Activated CD4-positive, alpha-beta T cell treated with anti-CD3 and anti-CD28 coated beads, Interleukin-2, amount 10 ng/mL, durations not matched to agents 24 days and 14 days (primary cell): Measurements from ENCODE around the gene FRS3. TPM values are rescaled to one million over a fixed set of nuclear protein-coding genes. Genes with fewer than 3 reads are reported as not detected.
A peak's percentile ranks its signal among the peaks of the same experiment; 100 is the strongest.
"Not testable (repeated sequence)": the region's sequence is repeated elsewhere in the genome, so short reads cannot be mapped to it uniquely, and the experiment has no call there.

Source experiments
- DNase-seq: peaks from one replicate; pipeline ENCODE4 v3.0.0; 2022
- H3K27ac Mint-ChIP-seq: one replicate; pipeline ENCODE4 v1.8.0; 2022; ENCODE audit warnings: mild to moderate bottlenecking, mixed read lengths
- H3K27me3 Mint-ChIP-seq: one replicate; pipeline ENCODE4 v1.8.0; 2022; ENCODE audit warnings: mixed read lengths
- H3K36me3 Mint-ChIP-seq: one replicate; pipeline ENCODE4 v1.8.0; 2022; ENCODE audit warnings: low read depth, mild to moderate bottlenecking, mixed read lengths
- H3K4me1 Mint-ChIP-seq: one replicate; pipeline ENCODE4 v1.8.0; 2021; ENCODE audit warnings: mixed read lengths
- H3K4me3 Mint-ChIP-seq: one replicate; pipeline ENCODE4 v1.8.0; 2022; ENCODE audit warnings: mild to moderate bottlenecking, moderate library complexity, mixed read lengths
- H3K9me3 Mint-ChIP-seq: one replicate; pipeline ENCODE4 v1.8.0; 2021; ENCODE audit warnings: mixed read lengths
- intact Hi-C: fragments of 100-400 bp; cut with micrococcal nuclease; formaldehyde crosslinking; loops from one replicate; pipeline ENCODE4 v1.15.1; 2023
- total RNA-seq: library from RNA; stranded (reverse); gene quantifications from 2 replicates; pipeline ENCODE4 v1.2.3, GENCODE V29; 2022

FRS3 gene, protein sequence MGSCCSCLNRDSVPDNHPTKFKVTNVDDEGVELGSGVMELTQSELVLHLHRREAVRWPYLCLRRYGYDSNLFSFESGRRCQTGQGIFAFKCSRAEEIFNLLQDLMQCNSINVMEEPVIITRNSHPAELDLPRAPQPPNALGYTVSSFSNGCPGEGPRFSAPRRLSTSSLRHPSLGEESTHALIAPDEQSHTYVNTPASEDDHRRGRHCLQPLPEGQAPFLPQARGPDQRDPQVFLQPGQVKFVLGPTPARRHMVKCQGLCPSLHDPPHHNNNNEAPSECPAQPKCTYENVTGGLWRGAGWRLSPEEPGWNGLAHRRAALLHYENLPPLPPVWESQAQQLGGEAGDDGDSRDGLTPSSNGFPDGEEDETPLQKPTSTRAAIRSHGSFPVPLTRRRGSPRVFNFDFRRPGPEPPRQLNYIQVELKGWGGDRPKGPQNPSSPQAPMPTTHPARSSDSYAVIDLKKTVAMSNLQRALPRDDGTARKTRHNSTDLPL
- 4.7 and 6.8 TPM in 2 replicates for total RNA-seq

DNA sequence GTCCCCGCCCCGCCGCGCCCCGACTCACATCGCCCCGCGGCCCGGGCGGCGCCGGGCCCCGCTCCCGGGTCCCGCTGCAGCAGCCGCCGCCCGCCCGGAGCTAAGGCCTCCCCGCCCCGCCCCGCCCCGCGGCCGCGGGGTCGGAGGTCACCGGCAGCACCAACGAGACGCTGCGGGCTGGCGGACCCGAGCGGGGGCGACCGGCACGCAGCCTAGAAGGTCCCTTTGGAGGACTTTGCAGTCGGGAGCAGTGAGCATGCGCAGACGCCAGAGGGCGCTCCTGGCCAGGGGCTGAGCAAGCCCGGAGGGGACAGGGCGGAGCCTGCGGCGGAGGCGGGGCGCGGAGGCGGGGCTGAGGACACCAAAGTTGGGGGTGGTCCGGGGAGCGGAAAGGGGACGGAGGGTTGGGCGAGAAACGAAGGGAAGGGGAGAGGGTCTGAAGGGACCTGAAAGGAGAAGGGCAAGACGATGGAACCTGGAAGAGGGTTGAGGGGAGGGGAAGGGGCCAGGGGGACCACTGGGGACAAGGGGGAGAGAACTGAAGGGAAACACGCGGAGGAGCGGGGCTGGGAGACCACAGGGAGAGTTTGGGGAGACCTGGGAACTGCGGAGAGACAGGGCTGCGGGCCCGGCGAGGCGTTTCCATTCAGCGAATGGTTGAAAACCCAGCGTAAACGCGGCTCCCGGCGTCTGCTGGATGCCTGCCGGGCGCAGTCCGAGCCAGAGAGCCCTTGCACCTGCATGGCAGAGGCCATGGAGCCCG is at the start of gene FRS3:
TSS of gene FRS3 (minus strand) at position 113 of the 763 bp plus-strand sequence. CDS start 2,913 bp downstream, outside the sequence.
- H3K4me3 Mint-ChIP-seq: peak within 1 kb of the TSS; percentile 96
- H3K27ac Mint-ChIP-seq: peak within 1 kb of the TSS; percentile 81
- intact Hi-C loops: loop anchor here (1.0 kb wide), 4 partner anchors 7 to 386 kb away; partner anchors contain the start of genes TFEB and TOMM6
- peaks cover 3% of the 10 kb centered on the region for H3K36me3 Mint-ChIP-seq
- DNase-seq: peak; percentile 100
- H3K9me3 Mint-ChIP-seq: no peaks in the 10 kb centered on the region
- peaks cover 19% of the 10 kb centered on the region for H3K27me3 Mint-ChIP-seq
- peaks cover 22% of the 10 kb centered on the region for H3K4me1 Mint-ChIP-seq

DNA sequence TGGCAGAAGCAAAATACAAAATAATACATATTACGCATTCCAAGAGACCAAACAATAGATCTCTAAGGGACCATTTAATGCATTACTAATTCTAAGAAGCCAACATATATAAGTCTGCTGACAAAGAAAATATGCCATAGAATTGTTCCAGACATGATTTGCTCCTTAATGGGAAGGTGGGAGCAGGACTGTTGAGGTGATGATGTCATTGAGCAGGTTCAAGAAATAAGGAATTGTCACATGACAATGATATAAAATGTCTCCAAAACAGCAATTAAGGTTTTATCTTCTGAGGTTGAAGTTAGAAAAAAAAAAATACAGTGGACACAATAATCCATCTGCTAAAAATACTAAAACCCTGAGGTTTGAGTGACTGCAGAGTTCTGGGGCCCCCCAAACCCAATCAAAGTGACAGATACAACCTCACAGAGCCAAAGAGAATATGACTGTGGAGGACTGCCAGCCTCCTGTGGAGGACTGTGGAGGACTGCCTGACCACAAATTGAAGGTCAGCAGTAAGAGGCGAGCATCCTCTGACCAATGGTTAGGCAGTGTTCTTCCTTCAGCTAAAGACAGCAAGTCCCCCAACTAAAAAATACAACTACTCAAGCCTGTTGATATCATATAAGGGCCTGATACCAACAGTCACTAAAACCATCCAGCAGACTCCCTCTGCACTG is 46.8 kb upstream of the FRS3 start:
- no peaks in the 10 kb centered on the region for H3K4me1 Mint-ChIP-seq
- no peak overlapping the region for H3K4me3 Mint-ChIP-seq
- DNase-seq: no peak
- H3K9me3 Mint-ChIP-seq: no peaks in the 10 kb centered on the region
- no peaks in the 10 kb centered on the region for H3K36me3 Mint-ChIP-seq
- no peak overlapping the region for H3K27ac Mint-ChIP-seq
- no peaks in the 10 kb centered on the region for H3K27me3 Mint-ChIP-seq
- intact Hi-C loops: no loop called here

DNA sequence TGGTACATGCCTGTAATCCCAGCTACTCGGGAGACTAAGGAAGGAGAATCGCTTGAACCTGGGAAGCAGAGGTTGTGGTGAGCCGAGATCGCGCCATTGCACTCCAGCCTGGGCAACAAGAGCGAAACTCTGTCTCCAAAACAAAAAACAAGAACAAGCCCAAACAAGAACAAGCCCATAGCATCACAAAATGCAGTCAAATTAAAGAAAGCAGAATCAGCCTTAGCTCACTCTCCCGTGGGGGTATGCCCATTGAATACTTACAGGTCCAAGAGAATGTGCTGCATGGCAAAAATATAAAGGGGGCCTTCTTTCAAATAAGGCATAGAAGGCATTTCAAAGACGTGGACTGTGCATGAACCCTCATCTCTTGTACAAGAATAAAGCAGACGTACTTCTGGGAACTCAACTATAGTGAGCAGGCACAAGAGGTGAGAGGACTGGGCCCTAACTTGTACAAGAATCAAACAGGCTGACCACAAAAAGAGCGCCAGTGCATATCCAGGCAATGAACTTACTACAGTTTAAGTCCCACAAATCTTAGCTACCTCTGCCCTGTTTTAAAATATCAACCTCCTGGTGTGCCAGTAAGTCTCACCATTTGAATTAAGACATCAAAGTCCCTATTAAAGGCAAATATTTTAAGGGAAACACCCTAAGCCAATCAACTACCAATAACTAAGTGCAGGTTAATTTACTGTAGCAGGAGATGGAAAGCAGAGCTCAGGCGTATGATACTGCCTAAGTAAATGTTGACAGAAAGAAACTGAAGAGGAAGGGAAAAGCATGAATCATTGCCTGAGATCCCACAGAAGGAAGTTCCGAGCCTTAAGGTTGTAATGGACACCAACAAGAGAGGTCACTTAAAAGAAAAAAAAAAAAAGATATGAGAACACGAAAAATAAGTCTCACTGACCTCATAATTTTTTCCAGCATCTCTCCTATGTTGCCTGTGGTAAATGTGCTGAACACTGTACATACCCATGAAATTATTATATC is 45.2 kb upstream of the FRS3 start:
- no peaks in the 10 kb centered on the region for H3K9me3 Mint-ChIP-seq
- intact Hi-C loops: no loop called here
- H3K4me3 Mint-ChIP-seq: no peak overlapping the region
- no peaks in the 10 kb centered on the region for H3K4me1 Mint-ChIP-seq
- DNase-seq: no peak
- H3K27me3 Mint-ChIP-seq: no peaks in the 10 kb centered on the region
- H3K27ac Mint-ChIP-seq: no peak overlapping the region
- H3K36me3 Mint-ChIP-seq: no peaks in the 10 kb centered on the region

DNA sequence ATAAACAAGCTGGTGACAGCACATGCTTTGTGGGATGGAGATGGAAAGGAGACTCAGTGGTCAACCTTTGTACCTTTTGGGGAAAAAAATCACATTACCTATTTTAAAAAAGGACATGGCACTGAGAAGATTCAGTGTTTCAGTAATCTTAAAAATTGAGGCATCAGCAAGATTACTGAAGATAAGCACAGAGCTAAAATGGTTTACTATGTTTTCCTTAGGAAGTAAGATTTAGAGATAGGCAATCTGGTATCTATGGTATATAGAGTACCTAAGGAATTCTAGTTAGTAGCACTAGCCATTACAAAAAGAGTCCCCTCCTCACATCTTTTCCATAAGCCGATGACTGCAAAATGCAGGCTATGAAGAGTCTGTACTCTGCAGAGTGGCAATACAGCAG is 43.5 kb upstream of the FRS3 start:
- Mint-ChIP-seq H3K36me3 (no peaks in the 10 kb centered on the region), H3K4me1 (no peaks in the 10 kb centered on the region), H3K27ac (no peak overlapping the region), H3K4me3 (no peak overlapping the region), H3K27me3 (no peaks in the 10 kb centered on the region), H3K9me3 (no peaks in the 10 kb centered on the region)
- no peak for DNase-seq
- intact Hi-C loops: no loop called here

DNA sequence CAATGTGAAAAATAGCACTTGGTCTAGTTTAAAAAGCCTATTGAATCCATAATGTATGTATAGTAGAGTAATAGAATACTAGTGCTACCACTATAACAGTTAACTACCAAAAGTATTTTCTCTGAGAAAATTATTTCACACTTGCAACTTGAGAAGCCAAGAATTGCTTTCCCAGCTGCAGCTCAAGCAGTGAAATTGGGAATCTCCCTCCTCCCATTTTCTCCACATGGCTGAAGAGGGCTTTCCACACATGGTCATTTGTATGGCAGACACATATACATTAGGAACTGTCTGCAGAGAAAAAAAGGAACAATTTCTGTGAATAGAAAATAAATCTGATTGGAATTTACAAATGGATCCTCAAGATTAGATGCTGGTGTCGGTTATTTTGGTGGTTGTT is 42.3 kb upstream of the FRS3 start:
- DNase-seq: no peak
- Mint-ChIP-seq H3K9me3 (no peaks in the 10 kb centered on the region), H3K36me3 (no peaks in the 10 kb centered on the region), H3K27ac (no peak overlapping the region), H3K27me3 (no peaks in the 10 kb centered on the region), H3K4me3 (no peak overlapping the region), H3K4me1 (no peaks in the 10 kb centered on the region)
- intact Hi-C loops: no loop called here

DNA sequence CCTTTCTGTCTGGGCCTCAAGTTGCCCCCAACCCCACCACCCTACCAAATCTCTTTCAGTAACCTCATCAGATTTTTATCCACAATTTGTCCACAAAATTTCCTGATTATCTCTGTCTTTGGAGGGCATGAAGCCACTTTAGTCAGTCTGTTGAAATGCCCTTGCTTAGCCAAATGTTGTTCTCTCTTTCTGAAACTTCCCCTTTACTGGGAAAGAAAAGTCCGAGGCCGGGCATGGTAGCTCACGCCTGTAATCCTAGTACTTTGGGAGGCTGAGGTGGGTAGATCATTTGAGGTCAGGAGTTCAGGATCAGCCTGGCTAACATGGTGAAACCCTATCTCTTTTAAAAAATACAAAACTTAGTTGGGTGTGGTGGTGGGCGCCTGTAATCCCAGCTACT is 41.6 kb upstream of the FRS3 start:
- intact Hi-C loops: no loop called here
- H3K4me1 Mint-ChIP-seq: no peaks in the 10 kb centered on the region
- H3K9me3 Mint-ChIP-seq: no peaks in the 10 kb centered on the region

DNA sequence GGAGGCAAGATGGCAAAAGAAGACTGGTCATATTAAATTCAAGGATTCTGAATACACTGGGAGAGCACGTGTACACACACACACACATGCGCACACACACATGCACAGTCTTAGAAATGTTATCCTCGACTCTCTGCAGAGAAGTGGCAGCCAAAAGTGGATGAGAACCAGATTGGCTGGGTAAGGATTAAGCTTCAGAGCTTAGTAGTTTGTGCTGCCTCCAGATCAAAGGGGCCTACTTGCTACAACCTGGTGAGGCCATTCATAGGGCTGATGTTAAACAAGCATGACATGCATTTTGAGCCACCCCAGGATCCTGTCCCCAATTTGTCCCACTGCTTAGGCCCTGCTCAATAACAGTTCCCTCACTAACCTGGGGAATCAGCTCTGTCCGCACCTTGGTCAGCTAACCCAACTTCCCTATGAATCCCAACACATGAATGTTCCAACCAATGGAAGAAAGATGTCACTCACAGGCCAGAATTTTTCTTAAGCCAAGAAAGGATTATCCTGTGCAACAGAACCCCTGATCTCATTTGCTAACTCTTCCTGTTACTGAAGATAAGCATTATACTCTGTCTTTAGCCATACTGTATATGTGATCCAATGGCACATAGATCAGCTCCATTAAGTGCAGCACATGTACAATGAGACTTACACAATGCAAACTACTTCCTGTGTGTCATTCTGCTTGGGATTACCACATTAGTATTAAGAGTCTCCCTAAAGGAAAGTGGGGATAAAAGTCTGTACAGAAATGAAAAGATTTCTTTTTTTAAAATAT is 38.8 kb upstream of the FRS3 start:
- H3K4me3 Mint-ChIP-seq: no peak overlapping the region
- no peaks in the 10 kb centered on the region for H3K36me3 Mint-ChIP-seq
- intact Hi-C loops: no loop called here
- H3K9me3 Mint-ChIP-seq: no peaks in the 10 kb centered on the region
- H3K4me1 Mint-ChIP-seq: no peaks in the 10 kb centered on the region
- no peak overlapping the region for H3K27ac Mint-ChIP-seq
- no peak for DNase-seq
- no peaks in the 10 kb centered on the region for H3K27me3 Mint-ChIP-seq

More for the DNA sequence above, 41.6 kb upstream of the FRS3 start:
- Mint-ChIP-seq H3K36me3 (no peaks in the 10 kb centered on the region), H3K27me3 (no peaks in the 10 kb centered on the region), H3K27ac (no peak overlapping the region), H3K4me3 (no peak overlapping the region)
- no peak for DNase-seq

DNA sequence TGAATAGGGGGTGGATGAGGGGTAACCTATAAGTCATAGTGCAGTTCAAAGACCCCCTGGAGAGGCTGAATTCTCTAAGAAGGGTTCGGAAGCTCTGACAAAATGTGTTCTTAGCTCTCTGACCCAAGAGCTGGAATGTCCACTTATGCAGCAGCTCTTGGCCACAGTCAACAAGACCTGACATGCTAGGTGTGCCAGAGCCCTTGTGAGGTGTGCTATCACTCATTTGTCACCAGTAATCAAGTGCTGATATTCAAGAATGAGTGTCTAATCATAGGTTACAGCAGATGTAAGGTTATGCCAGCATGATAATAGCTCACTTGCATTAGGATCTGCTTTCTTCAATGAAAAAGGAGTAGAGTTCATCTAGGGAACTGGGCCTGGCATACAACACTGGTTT is 35.9 kb upstream of the FRS3 start:
- H3K4me1 Mint-ChIP-seq: no peaks in the 10 kb centered on the region
- no peaks in the 10 kb centered on the region for H3K36me3 Mint-ChIP-seq
- no peak overlapping the region for H3K27ac Mint-ChIP-seq
- intact Hi-C loops: no loop called here
- H3K27me3 Mint-ChIP-seq: no peaks in the 10 kb centered on the region
- no peak for DNase-seq
- no peaks in the 10 kb centered on the region for H3K9me3 Mint-ChIP-seq
- no peak overlapping the region for H3K4me3 Mint-ChIP-seq

DNA sequence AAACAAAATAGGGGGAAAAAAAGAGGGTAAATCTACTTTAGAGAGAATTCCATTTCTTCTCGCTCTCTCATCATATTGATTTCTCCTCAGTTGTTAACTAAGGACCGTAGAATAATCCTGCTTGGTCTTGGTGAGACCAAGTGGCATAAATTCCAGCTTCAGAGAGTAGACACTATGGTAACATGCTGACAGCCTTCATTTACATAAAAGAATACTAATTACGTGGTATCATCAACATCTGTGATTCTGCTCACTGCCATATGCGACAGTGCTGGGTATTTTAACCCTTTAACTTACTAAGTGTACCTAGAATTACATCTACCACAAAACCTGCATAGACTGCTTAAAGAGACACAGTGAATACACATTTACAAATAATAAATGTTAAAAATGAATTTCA is 34.9 kb upstream of the FRS3 start:
- Mint-ChIP-seq H3K9me3 (no peaks in the 10 kb centered on the region), H3K4me3 (no peak overlapping the region), H3K36me3 (no peaks in the 10 kb centered on the region), H3K27ac (no peak overlapping the region), H3K4me1 (no peaks in the 10 kb centered on the region), H3K27me3 (no peaks in the 10 kb centered on the region)
- no peak for DNase-seq
- intact Hi-C loops: no loop called here

DNA sequence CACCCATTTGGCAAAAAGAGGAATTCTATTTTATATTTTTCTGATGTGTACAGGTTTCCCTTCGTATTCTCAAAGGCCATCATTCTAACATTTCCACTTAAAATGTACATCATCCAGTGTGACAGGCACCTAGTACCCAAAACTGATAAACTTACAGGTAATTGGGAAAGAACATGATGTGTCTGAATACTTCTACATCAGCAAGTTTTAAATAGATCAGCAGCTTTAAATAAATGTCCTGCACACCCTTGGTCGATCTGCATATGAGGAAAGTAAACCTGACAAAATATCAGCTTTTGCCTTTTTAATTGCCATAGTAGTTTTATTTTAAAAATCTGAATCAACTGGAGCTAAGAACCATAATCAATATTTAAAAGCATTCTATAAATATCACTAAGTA is 34.3 kb upstream of the FRS3 start:
- Mint-ChIP-seq H3K27me3 (no peaks in the 10 kb centered on the region), H3K9me3 (no peaks in the 10 kb centered on the region), H3K4me1 (no peaks in the 10 kb centered on the region), H3K27ac (no peak overlapping the region), H3K4me3 (no peak overlapping the region), H3K36me3 (no peaks in the 10 kb centered on the region)
- intact Hi-C loops: no loop called here
- no peak for DNase-seq

DNA sequence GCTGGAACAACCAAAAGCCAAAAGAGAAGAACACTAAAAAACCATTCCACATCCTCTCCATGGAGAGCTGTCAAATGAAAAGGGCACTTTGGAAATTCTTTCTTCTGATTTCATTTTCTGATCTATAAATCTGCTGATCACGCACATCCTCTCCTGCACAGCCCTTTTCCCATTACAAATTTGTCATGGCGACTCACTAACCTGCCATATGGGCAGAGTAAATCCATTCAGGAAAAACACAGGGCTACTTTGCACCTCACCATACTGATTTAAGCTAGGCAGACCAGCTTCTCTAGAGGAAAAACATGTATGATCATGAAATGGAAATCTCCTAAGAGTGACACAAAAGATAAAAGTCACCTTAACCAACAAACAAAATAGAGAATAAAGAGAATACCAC is 33.8 kb upstream of the FRS3 start:
- Mint-ChIP-seq H3K27me3 (no peaks in the 10 kb centered on the region), H3K36me3 (no peaks in the 10 kb centered on the region), H3K27ac (no peak overlapping the region), H3K4me3 (no peak overlapping the region), H3K4me1 (no peaks in the 10 kb centered on the region), H3K9me3 (no peaks in the 10 kb centered on the region)
- intact Hi-C loops: no loop called here
- no peak for DNase-seq

DNA sequence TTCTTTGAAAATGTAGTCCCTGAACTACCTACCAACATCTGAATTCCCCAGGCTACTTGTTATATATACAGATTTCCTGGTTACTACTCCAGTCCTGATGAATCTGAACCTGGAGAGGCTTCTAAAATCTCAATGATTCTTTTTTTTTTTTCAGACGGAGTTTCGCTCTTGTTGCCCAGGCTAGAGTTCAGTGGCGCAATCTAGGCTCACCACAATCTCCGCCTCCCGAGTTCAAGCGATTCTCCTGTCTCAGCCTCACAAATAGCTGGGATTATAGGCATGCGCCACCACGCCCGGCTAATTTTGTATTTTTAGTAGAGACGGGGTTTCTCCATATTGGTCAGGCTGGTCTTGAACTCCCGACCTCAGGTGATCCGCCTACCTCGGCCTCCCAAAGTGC is 32.2 kb upstream of the FRS3 start:
- H3K36me3 Mint-ChIP-seq, DNase-seq, H3K27me3 Mint-ChIP-seq, H3K27ac Mint-ChIP-seq, H3K4me1 Mint-ChIP-seq, H3K9me3 Mint-ChIP-seq, intact Hi-C loops, H3K4me3 Mint-ChIP-seq: not testable (repeated sequence)
